ENCODE results near the gene NCKAP5. TPM values are rescaled to one million over a fixed set of nuclear protein-coding genes. Genes with fewer than 3 reads are reported as not detected.

The NCKAP5 gene
- total RNA-seq, 2 experiments from 2014 or later = not detected

- POLR2A ChIA-PET = no interaction called here
- H3K36me3 Mint-ChIP-seq (ENCODE audit: low read depth) = no peaks in the 10 kb centered on the region
- no peak for TF ChIP-seq CTCF (IDR thresholded peaks at IDR 0.05)
- ATAC-seq (no peak), DNase-seq (no peak)
- no peaks in the 10 kb centered on the region for H3K4me1 Mint-ChIP-seq (ENCODE audit: low read depth)
- H3K9me3 Mint-ChIP-seq = no peaks in the 10 kb centered on the region
- no peak overlapping the region for H3K4me3 Mint-ChIP-seq
- intact Hi-C loops (cut with micrococcal nuclease) = no loop called here
- H3K27me3 Mint-ChIP-seq = no peaks in the 10 kb centered on the region
- CTCF ChIA-PET = no interaction called here
- H3K27ac Mint-ChIP-seq = no peak overlapping the region
These were observed 405.2 kb downstream of the NCKAP5 start for GRCh38 chr2:133163111-133163510.

DNA sequence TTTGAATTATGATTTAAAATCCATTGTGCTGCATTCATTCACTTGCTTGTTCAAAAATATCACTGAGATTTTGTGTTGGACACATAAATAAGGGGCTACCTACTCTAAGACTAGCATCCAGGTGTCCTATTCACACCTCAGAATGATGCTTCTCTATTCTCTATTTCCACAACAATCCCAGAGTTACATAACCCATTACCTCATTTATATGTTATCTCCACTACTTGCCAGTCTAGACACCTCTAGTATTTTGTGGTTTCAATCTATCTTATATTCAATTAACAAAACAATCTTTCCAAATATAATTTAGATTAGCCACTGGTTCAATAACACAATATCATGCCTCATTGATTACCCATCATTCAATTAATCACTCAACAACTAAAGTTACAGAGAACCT, 409.8 kb downstream of the NCKAP5 start:
- ChIA-PET CTCF (no interaction called here), POLR2A (no interaction called here)
- no peak overlapping the region for H3K4me3 Mint-ChIP-seq
- no peaks in the 10 kb centered on the region for H3K27me3 Mint-ChIP-seq
- TF ChIP-seq CTCF (IDR thresholded peaks at IDR 0.05) = no peak
- DNase-seq = no peak
- no peak for ATAC-seq
- no peaks in the 10 kb centered on the region for H3K9me3 Mint-ChIP-seq
- intact Hi-C loops (cut with micrococcal nuclease) = no loop called here
- H3K4me1 Mint-ChIP-seq (ENCODE audit: low read depth) = no peaks in the 10 kb centered on the region
- no peaks in the 10 kb centered on the region for H3K36me3 Mint-ChIP-seq (ENCODE audit: low read depth)
- H3K27ac Mint-ChIP-seq = no peak overlapping the region

- Mint-ChIP-seq H3K27me3 (no peaks in the 10 kb centered on the region), H3K4me1 (ENCODE audit: low read depth) (no peaks in the 10 kb centered on the region), H3K4me3 (no peak overlapping the region), H3K9me3 (no peaks in the 10 kb centered on the region), H3K36me3 (ENCODE audit: low read depth) (no peaks in the 10 kb centered on the region), H3K27ac (no peak overlapping the region)
- CTCF ChIA-PET = no interaction called here
- ATAC-seq (no peak), DNase-seq (no peak)
- POLR2A ChIA-PET = no interaction called here
- intact Hi-C loops (cut with micrococcal nuclease) = no loop called here
- no peak for TF ChIP-seq CTCF (IDR thresholded peaks at IDR 0.05)
These were observed 410.2 kb downstream of the NCKAP5 start for GRCh38 chr2:133158024-133158423.

DNA sequence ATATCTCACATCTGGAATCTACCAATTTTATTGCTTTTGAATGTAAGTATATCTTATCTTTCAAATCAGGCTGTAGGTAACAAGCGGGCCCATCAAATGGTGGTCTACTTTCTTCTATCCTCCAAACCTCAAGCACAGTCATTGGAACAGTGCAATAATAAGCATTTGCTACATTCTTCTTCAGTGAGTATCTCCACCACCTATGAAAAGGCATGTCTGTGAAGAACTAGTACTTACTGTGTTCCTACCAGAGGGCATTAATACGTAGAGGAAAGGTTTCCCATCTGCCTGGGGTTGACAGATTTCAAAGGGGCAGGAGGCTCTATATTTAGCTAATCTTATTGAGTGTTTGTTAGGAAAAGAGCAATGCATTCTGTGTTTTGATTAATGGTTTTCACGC, 411.1 kb downstream of the NCKAP5 start:
- intact Hi-C loops (cut with micrococcal nuclease) = no loop called here

DNA sequence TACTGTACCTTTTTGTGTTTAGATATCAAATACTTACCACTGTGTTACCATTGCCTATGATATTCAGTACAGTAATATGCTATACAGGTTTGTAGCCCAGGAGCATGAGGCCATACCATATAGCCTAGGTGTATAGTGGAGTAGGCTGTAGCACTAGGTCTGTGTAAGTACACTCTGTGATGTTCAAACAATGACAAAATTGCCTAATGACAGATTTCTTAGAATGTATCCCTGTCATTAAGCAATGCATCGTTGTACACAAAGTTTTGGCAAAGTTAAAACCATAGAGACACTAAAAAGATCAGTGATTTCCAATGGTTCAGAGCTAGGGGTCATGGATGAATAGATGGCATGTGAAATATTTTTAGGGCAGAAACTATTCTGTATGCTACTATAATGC, 415.5 kb downstream of the NCKAP5 start:
- Mint-ChIP-seq H3K4me3 (no peak overlapping the region), H3K27me3 (no peaks in the 10 kb centered on the region), H3K36me3 (ENCODE audit: low read depth) (no peaks in the 10 kb centered on the region), H3K27ac (no peak overlapping the region), H3K9me3 (no peaks in the 10 kb centered on the region), H3K4me1 (ENCODE audit: low read depth) (no peaks in the 10 kb centered on the region)
- no peak for TF ChIP-seq CTCF (IDR thresholded peaks at IDR 0.05)
- ATAC-seq (no peak), DNase-seq (no peak)
- POLR2A ChIA-PET = no interaction called here
- intact Hi-C loops (cut with micrococcal nuclease) = no loop called here
- CTCF ChIA-PET = no interaction called here

More for the DNA sequence above, 411.1 kb downstream of the NCKAP5 start:
- TF ChIP-seq CTCF (IDR thresholded peaks at IDR 0.05) = no peak
- no peaks in the 10 kb centered on the region for H3K27me3 Mint-ChIP-seq
- H3K4me3 Mint-ChIP-seq = no peak overlapping the region
- no peaks in the 10 kb centered on the region for H3K4me1 Mint-ChIP-seq (ENCODE audit: low read depth)
- ATAC-seq = no peak
- ChIA-PET POLR2A (no interaction called here), CTCF (no interaction called here)
- no peaks in the 10 kb centered on the region for H3K9me3 Mint-ChIP-seq
- H3K36me3 Mint-ChIP-seq (ENCODE audit: low read depth) = no peaks in the 10 kb centered on the region
- no peak overlapping the region for H3K27ac Mint-ChIP-seq
- no peak for DNase-seq
